GM20000 (cell line): ENCODE results near the gene HSD17B13.
"Not testable (repeated sequence)": the region's sequence is repeated elsewhere in the genome, so short reads cannot be mapped to it uniquely, and the experiment has no call there.

ENCODE experiments used
- DNase-seq: peaks from one replicate; pipeline ENCODE4 v3.0.0; 2012; ENCODE audit warnings: low spot score
- TF ChIP-seq, protein P1 (sequence below): IDR thresholded peaks from 2 replicates; pipeline ENCODE4 v1.5.1; 2012; ENCODE audit warnings: mild to moderate bottlenecking, control low read depth; ENCODE audit errors: extremely low read depth, missing control alignments

The HSD17B13 gene

DNA sequence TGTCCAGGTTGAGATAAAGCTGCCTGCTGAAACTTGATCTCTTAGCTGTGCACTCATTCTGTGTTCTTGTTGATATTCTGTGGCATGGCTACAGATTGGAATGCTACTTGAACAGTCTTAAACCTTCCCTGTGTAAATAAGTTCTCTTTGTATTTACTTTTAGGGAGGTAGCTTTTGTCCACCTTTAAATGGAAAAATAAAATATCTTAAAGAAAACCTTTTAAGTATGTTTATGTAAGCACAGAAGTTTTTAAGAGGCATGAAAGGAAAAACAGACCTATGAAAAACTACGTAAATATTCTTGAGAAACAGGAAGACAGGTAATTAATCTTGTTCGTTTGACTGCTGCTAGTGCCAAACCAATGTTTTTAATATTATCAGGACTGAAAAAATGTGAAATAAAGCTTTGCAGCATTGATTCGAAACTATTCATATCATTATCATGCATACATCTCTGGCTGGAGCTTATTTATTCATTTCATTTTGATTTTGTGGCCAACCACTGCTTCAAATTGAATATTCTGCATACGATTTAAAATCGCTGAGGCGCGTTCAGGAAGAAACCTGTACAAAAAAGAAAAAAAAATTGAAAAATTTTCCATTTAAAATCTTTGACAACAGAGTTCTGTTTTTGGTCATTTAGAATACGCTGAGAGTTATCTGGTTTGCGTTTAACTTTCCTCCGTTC is 17.8 kb downstream of the HSD17B13 start:
- TF ChIP-seq, protein P1, sequence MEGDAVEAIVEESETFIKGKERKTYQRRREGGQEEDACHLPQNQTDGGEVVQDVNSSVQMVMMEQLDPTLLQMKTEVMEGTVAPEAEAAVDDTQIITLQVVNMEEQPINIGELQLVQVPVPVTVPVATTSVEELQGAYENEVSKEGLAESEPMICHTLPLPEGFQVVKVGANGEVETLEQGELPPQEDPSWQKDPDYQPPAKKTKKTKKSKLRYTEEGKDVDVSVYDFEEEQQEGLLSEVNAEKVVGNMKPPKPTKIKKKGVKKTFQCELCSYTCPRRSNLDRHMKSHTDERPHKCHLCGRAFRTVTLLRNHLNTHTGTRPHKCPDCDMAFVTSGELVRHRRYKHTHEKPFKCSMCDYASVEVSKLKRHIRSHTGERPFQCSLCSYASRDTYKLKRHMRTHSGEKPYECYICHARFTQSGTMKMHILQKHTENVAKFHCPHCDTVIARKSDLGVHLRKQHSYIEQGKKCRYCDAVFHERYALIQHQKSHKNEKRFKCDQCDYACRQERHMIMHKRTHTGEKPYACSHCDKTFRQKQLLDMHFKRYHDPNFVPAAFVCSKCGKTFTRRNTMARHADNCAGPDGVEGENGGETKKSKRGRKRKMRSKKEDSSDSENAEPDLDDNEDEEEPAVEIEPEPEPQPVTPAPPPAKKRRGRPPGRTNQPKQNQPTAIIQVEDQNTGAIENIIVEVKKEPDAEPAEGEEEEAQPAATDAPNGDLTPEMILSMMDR: no peak
- no peak for DNase-seq

DNA sequence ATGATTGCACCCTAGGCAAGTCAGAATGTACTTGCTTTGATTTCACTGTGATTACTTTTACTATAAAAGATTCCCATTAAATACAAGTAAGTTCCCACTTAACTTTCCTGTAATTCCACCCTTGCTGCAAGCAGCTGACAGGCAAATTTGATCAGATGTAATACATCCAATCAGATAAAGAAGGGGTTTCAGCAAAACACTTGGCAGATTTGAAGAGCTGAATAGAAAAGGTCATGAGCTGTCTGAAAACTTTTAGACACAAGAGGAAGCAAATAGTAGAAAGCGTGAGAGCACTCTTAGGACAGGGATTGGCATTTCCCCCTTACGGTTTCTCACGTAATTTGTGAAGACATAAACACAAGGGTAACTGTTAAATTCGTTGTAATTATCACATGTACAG is 22.8 kb downstream of the HSD17B13 start:
- TF ChIP-seq, protein P1: no peak
- no peak for DNase-seq

DNA sequence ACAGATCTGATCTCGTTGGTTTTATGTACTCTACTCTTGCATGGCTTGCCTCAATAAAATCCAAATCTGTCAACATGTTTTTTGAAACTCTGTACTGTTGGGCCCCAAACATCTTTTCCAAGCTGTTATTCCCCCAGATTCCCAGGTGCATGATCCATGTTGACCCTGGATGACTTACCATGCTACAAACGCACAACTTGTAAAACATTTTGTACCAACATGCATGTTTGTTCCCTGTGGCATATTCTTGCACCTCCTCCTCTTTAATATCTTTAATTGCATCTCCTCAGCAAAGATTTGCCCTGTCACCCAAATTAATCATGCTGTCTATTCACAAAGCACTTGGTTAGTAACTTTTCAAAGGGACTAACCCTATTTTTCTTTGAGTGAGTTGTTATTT is 24.3 kb downstream of the HSD17B13 start:
- no peak for DNase-seq
- TF ChIP-seq, protein P1: no peak

DNA sequence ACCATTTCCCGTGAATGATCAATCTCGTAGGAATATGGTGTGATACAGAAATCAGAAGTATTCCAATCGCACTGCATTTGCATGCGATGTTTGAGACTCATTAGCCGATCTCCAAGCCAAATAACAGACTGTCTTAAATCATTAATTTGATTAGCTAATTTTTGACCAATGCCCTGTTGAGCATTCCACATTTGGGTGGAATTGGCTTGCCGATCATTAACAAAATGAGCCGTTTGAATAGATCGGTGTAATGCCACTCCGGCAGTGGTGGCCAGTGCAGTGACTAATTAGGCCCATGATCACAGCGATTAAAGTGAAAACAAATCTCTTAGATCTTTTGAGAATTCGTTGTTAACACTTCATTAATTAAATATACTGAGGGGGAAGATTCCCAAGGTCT is 27.8 kb downstream of the HSD17B13 start:
- not testable (repeated sequence) for DNase-seq

DNA sequence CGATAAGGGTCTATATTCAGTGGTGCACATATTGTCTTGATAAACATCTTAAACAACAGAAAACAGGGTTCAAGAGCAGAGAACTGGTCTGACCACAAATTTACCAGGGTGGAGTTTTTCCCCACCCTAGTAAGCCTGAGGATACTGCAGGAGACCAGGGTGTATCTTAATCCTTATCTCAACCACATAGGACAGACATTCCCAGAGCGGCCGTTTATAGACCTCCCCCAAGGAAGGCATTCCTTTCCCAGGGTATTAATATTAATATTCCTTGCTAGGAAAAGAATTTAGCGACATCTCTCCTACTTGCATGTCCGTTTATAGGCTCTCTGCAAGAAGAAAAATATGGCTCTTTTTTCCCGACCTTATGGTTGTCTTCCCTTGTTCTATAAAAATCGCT is 28.8 kb downstream of the HSD17B13 start:
- DNase-seq: not testable (repeated sequence)

DNA sequence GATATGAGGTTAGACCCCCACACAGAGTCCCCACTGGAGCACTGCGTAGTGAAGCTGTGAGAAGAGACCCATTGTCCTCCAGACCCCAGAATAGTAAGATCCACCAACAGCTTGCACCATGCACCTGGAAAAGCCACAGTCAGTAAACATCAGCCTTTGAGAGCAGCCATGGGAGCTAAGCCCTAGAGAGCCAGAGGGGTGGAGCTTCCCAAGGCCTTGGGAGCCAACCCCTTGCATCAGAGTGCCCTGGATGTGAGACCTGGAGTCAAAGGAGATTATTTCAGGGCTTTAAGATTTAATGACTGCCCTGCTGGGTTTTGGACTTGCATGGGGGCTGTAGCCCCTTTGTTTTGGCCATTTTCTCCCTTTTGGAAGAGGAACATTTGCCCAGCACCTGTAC is 35.7 kb downstream of the HSD17B13 start:
- TF ChIP-seq, protein P1: no peak

DNA sequence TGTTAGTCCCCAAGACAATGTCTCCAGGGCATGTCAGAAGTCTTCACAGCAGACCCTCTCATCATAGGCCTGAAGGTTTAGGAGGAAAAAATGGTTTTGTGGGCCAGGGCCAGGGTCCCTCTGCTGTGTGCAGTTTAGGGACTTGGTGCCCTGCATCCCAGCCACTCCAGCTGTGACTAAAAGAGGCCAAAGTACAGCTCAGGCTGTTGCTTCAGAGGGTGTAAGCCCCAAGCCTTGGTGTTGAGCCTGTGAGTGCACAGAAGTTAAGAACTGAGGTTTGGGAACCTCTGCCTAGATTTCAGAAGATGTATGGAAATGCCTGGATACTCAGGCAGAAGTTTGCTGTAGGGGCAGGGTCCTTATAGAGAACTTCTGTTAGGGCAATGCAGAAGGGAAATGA is 38.4 kb downstream of the HSD17B13 start:
- DNase-seq: not testable (repeated sequence)

More for the DNA sequence above, 35.7 kb downstream of the HSD17B13 start:
- DNase-seq: no peak

DNA sequence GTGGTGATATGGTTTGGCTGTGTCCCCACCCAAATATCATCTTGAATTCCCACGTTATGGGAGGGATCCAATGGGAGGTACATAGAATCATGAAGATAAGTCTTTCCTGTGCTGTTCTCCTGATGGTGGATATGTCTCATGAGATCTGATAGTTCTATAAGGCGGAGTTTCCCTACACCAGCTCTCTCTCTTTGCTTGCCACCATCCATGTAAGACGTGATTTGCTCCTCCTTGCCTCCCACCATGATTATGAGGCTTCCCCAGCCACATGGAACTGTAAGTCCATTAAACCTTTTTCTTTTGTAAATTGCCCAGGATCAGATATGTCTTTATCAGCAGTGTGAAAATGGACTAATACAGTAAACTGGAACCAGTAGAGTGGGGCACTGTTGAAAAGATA is 39.5 kb downstream of the HSD17B13 start:
- no peak for DNase-seq
- TF ChIP-seq, protein P1: no peak

DNA sequence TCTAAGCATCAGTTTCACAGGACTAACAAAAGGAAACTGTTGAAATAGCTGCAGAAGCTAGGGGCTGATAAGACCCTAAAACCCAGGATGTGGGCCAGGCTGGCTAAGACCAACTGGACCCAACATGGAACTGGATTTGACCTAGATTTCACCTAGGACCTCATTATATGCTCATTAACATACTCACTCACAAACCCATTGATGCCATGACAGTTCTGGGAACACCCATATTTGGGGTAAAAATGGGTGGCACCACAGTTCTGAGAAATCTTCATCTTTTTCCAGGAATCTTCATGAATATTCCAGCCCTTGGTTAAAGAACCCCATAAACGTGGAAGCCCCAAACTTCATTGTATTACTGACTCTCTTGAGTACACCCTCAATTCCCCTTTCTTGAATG is 41.1 kb downstream of the HSD17B13 start:
- TF ChIP-seq, protein P1: no peak
- DNase-seq: no peak
